Trophoblast cell (in vitro differentiated cells and primary cell): ENCODE results near the gene ADGRG4.
A peak's percentile ranks its signal among the peaks of the same experiment; 100 is the strongest.

ENCODE experiments used
- DNase-seq, 2 donors: peaks; one replicate each; pipeline ENCODE4 v3.0.0-alpha.2; 2016
- H2AFZ ChIP-seq: 2 replicates; pipeline ENCODE4 v1.6.1; 2013; ENCODE audit warnings: low read length, moderate library complexity, mild to moderate bottlenecking; ENCODE audit not compliant: insufficient read depth, poor library complexity
- H2AK5ac ChIP-seq: 2 replicates; pipeline ENCODE4 v1.6.1; 2013; ENCODE audit warnings: mild to moderate bottlenecking, low read length
- H2BK120ac ChIP-seq: 2 replicates; pipeline ENCODE4 v1.6.1; 2013; ENCODE audit warnings: low read length, mild to moderate bottlenecking, moderate library complexity; ENCODE audit not compliant: insufficient read depth, poor library complexity
- H2BK12ac ChIP-seq: 2 replicates; pipeline ENCODE4 v1.6.1; 2013; ENCODE audit warnings: mild to moderate bottlenecking, low read length, moderate library complexity
- H2BK5ac ChIP-seq: 2 replicates; pipeline ENCODE4 v1.6.1; 2013; ENCODE audit warnings: low read length, low read depth, moderate library complexity, mild to moderate bottlenecking; ENCODE audit not compliant: poor library complexity
- H3K14ac ChIP-seq: 2 replicates; pipeline ENCODE4 v1.6.1; 2013; ENCODE audit warnings: mild to moderate bottlenecking, low read length
- H3K18ac ChIP-seq: 2 replicates; pipeline ENCODE4 v1.6.1; 2013; ENCODE audit warnings: mild to moderate bottlenecking, low read length
- H3K23ac ChIP-seq: 2 replicates; pipeline ENCODE4 v1.6.1; 2013; ENCODE audit warnings: low read length
- H3K27ac ChIP-seq: 2 replicates; pipeline ENCODE4 v1.5.1; 2013; ENCODE audit warnings: low read depth, mild to moderate bottlenecking, inconsistent platforms, low read length, moderate library complexity
- H3K27me3 ChIP-seq: 2 replicates; pipeline ENCODE4 v1.6.1; 2013; ENCODE audit warnings: inconsistent platforms, mild to moderate bottlenecking, low read length, moderate library complexity; ENCODE audit not compliant: insufficient read depth
- H3K36me3 ChIP-seq, 2 experiments: 1 replicate in 1 of 2; 2 replicates in 1 of 2; pipeline ENCODE4 v1.6.1; 2013; ENCODE audit warnings: low read length in 2 of 2, mild to moderate bottlenecking in 2 of 2, moderate library complexity in 1 of 2; ENCODE audit not compliant: insufficient read depth in 2 of 2, control insufficient read depth in 1 of 2
- H3K4ac ChIP-seq: 2 replicates; pipeline ENCODE4 v1.6.1; 2013; ENCODE audit warnings: low read depth, mild to moderate bottlenecking, low read length, moderate library complexity
- H3K4me1 ChIP-seq, 2 experiments: 1 replicate in 1 of 2; 2 replicates in 1 of 2; pipeline ENCODE4 v1.6.1; 2013; ENCODE audit warnings: low read length in 2 of 2, mild to moderate bottlenecking in 2 of 2, moderate library complexity in 1 of 2; ENCODE audit not compliant: insufficient read depth in 2 of 2, control insufficient read depth in 1 of 2
- H3K4me2 ChIP-seq: 2 replicates; pipeline ENCODE4 v1.6.1; 2013; ENCODE audit warnings: inconsistent platforms, mild to moderate bottlenecking, low read length, moderate library complexity
- H3K4me3 ChIP-seq: 2 replicates; pipeline ENCODE4 v1.5.1; 2013; ENCODE audit warnings: mild to moderate bottlenecking, low read depth, low read length, inconsistent platforms
- H3K79me1 ChIP-seq: one replicate; pipeline ENCODE4 v1.6.1; 2013; ENCODE audit warnings: low read length
- H3K79me2 ChIP-seq: 2 replicates; pipeline ENCODE4 v1.6.1; 2013; ENCODE audit warnings: low read length, mild to moderate bottlenecking; ENCODE audit not compliant: control insufficient read depth, insufficient read depth, poor library complexity
- H3K9ac ChIP-seq: 2 replicates; pipeline ENCODE4 v1.6.1; 2013; ENCODE audit warnings: mild to moderate bottlenecking, low read length
- H3K9me3 ChIP-seq: 2 replicates; pipeline ENCODE4 v1.6.1; 2013; ENCODE audit warnings: low read depth, mild to moderate bottlenecking, control low read depth, inconsistent platforms, low read length; ENCODE audit not compliant: insufficient read depth
- H4K12ac ChIP-seq: 2 replicates; pipeline ENCODE4 v1.6.1; 2013; ENCODE audit warnings: low read depth, mild to moderate bottlenecking, low read length, moderate library complexity
- H4K8ac ChIP-seq: 2 replicates; pipeline ENCODE4 v1.6.1; 2013; ENCODE audit warnings: low read depth, mild to moderate bottlenecking, low read length, moderate library complexity
- H4K91ac ChIP-seq: one replicate; pipeline ENCODE4 v1.6.1; 2013; ENCODE audit warnings: low read depth, mild to moderate bottlenecking, low read length, moderate library complexity
- WGBS: extraction: QIAGEN DNeasy Blood & Tissue Kit; methylation state at CpG from one replicate; pipeline ENCODE4 v1.1.7; 2013; ENCODE audit warnings: missing lambda C conversion rate; ENCODE audit not compliant: insufficient read length, insufficient coverage; ENCODE audit errors: extremely low coverage; 5-methylcytosine and 5-hydroxymethylcytosine counted together

The ADGRG4 gene

DNA sequence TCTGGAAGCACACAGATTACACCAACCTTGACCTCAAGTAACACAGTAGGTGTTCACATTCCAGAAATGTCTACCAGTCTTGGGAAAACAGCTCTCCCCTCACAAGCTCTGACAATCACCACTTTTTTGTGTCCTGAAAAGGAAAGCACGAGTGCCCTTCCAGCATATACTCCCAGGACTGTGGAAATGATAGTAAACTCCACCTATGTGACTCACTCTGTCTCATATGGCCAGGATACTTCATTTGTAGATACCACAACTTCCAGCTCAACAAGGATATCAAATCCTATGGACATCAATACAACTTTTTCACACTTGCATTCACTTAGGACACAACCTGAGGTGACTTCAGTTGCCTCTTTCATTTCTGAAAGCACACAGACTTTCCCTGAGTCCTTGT is 46.9 kb downstream of the ADGRG4 start:
- Histone ChIP-seq H3K27me3 (no peaks in the 10 kb centered on the region), H3K79me1 (no peaks in the 10 kb centered on the region), H3K14ac (no peak overlapping the region), H3K4ac (no peak overlapping the region), H3K9me3 (no peaks in the 10 kb centered on the region), H2AFZ (no peak overlapping the region), H3K27ac (no peak overlapping the region), H4K91ac (no peak overlapping the region), H3K9ac (no peak overlapping the region), H3K4me1 (no peaks in the 10 kb centered on the region), H2BK120ac (no peak overlapping the region), H2BK12ac (no peak overlapping the region), H2BK5ac (no peak overlapping the region), H3K36me3 (no peaks in the 10 kb centered on the region), H3K23ac (no peak overlapping the region), H3K18ac (no peak overlapping the region), H2AK5ac (no peak overlapping the region), H3K79me2 (no peaks in the 10 kb centered on the region), H3K4me2 (no peak overlapping the region), H4K8ac (no peak overlapping the region), H3K4me3 (no peak overlapping the region), H4K12ac (no peak overlapping the region)
- no CpG with 5 or more reads among the region's 1 CpG for WGBS
- peak in 1 of 2 donors; percentile 26 for DNase-seq

- Histone ChIP-seq H3K4me3 (no peak overlapping the region), H4K91ac (no peak overlapping the region), H4K12ac (no peak overlapping the region), H3K9me3 (no peaks in the 10 kb centered on the region), H4K8ac (no peak overlapping the region), H2AFZ (no peak overlapping the region), H3K23ac (no peak overlapping the region), H3K79me1 (no peaks in the 10 kb centered on the region), H3K4me2 (no peak overlapping the region), H3K4ac (no peak overlapping the region), H3K4me1 (no peaks in the 10 kb centered on the region), H3K79me2 (no peaks in the 10 kb centered on the region), H2BK5ac (no peak overlapping the region), H2BK120ac (no peak overlapping the region), H3K36me3 (no peaks in the 10 kb centered on the region), H2BK12ac (no peak overlapping the region), H3K14ac (no peak overlapping the region), H3K9ac (no peak overlapping the region), H3K27ac (no peak overlapping the region), H3K18ac (no peak overlapping the region), H3K27me3 (no peaks in the 10 kb centered on the region), H2AK5ac (no peak overlapping the region)
- DNase-seq, result peak; percentile 77 to 93
- WGBS, result no CpG with 5 or more reads among the region's 4 CpGs
Observed at GRCh38 chrX:136353526-136354093, 52.8 kb downstream of the ADGRG4 start.

- H3K4me1 ChIP-seq, result no peaks in the 10 kb centered on the region
- no peak overlapping the region for H4K12ac ChIP-seq
- H3K79me2 ChIP-seq, result no peaks in the 10 kb centered on the region
- no peak overlapping the region for H2AK5ac ChIP-seq
- WGBS, result no CpG with 5 or more reads among the region's 4 CpGs
- no peak overlapping the region for H3K4ac ChIP-seq
- no peaks in the 10 kb centered on the region for H3K36me3 ChIP-seq
- H3K23ac ChIP-seq, result no peak overlapping the region
- H4K91ac ChIP-seq, result no peak overlapping the region
- H3K27ac ChIP-seq, result no peak overlapping the region
- no peaks in the 10 kb centered on the region for H3K27me3 ChIP-seq
- H2BK120ac ChIP-seq, result no peak overlapping the region
- H3K4me3 ChIP-seq, result no peak overlapping the region
- peak; percentile 33 to 71 for DNase-seq
- H4K8ac ChIP-seq, result no peak overlapping the region
- H3K79me1 ChIP-seq, result no peaks in the 10 kb centered on the region
- H3K18ac ChIP-seq, result no peak overlapping the region
- H2BK5ac ChIP-seq, result no peak overlapping the region
- no peak overlapping the region for H3K4me2 ChIP-seq
- H2BK12ac ChIP-seq, result no peak overlapping the region
- H2AFZ ChIP-seq, result no peak overlapping the region
- no peaks in the 10 kb centered on the region for H3K9me3 ChIP-seq
- no peak overlapping the region for H3K9ac ChIP-seq
- H3K14ac ChIP-seq, result no peak overlapping the region
Observed at GRCh38 chrX:136354201-136354600, 53.4 kb downstream of the ADGRG4 start.

DNA sequence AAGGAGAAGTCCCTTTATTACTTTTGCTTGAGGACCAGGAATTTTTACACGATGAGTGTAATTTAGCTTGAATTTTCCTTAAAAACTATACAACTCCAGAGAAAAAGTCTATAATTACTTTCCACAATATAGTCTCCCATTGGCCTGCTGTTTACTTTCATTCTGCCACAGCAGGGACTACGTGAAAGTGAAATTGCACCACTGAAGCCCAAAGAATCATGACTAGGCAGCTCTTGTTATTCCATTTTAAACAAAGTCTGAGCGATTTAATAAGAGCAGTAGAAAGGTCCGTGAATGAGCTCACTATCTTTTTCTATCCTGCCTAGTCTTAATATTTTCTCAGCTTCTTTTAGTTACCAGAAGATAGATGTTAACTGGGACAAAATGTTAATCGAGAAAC is 68.6 kb downstream of the ADGRG4 start:
- Histone ChIP-seq H2BK5ac (no peak overlapping the region), H2BK120ac (no peak overlapping the region), H3K27me3 (no peaks in the 10 kb centered on the region), H4K12ac (no peak overlapping the region), H3K18ac (no peak overlapping the region), H3K4me1 (no peaks in the 10 kb centered on the region), H3K79me1 (no peaks in the 10 kb centered on the region), H2BK12ac (no peak overlapping the region), H3K4me2 (no peak overlapping the region), H3K27ac (no peak overlapping the region), H2AK5ac (no peak overlapping the region), H3K4ac (no peak overlapping the region), H3K23ac (no peak overlapping the region), H4K8ac (no peak overlapping the region), H3K79me2 (no peaks in the 10 kb centered on the region), H3K36me3 (no peaks in the 10 kb centered on the region), H3K9ac (no peak overlapping the region), H4K91ac (no peak overlapping the region), H3K4me3 (no peak overlapping the region), H2AFZ (no peak overlapping the region), H3K9me3 (no peaks in the 10 kb centered on the region), H3K14ac (no peak overlapping the region)
- no peak for DNase-seq
- WGBS, result no CpG with 5 or more reads among the region's 5 CpGs
